ENCODE measurements around the gene IQGAP1. TPM values are rescaled to one million over a fixed set of nuclear protein-coding genes. Genes with fewer than 3 reads are reported as not detected.

The IQGAP1 gene
- total and polyA plus RNA-seq, 4 donors: 9.2 to 50.1 (median 24.5) TPM

- DNase-seq (ENCODE audit: low spot score): no peak
- Histone ChIP-seq H3K9ac (ENCODE audit: low read depth in 1 of 2, low read length in 2 of 2) (no peak overlapping the region), H3K27me3 (ENCODE audit: control insufficient read depth in 4 of 4, insufficient read depth in 4 of 4, low read length in 3 of 4) (no peaks in the 10 kb centered on the region), H3K4me1 (ENCODE audit: control insufficient read depth in 4 of 4, insufficient read depth in 4 of 4, low read length in 3 of 4) (peaks cover 0 to 4% (median 0%) of the 10 kb centered on the region in 4 donors), H3K36me3 (ENCODE audit: control insufficient read depth in 4 of 4, insufficient read depth in 3 of 4, low read depth in 1 of 4, low read length in 3 of 4) (no peaks in the 10 kb centered on the region), H3K9me3 (ENCODE audit: control insufficient read depth in 4 of 4, low read length in 3 of 4) (no peaks in the 10 kb centered on the region), H3K4me3 (ENCODE audit: low read depth in 1 of 3, low read length in 3 of 3) (no peak overlapping the region), H3K27ac (ENCODE audit: low read depth in 1 of 2, low read length in 2 of 2) (no peak overlapping the region)
- WGBS: 74% methylated on average over 2 of the region's 2 CpGs
- TF ChIP-seq YY1 (IDR thresholded peaks at IDR 0.05) (no peak), REST (IDR thresholded peaks at IDR 0.05) (no peak), EGR1 (IDR thresholded peaks at IDR 0.05; ENCODE audit: low read depth in 2 of 2) (no peak), MAX (IDR thresholded peaks at IDR 0.05) (no peak), RXRA (IDR thresholded peaks at IDR 0.05) (no peak), ZBTB33 (IDR thresholded peaks at IDR 0.05) (no peak), HNF4A (conservative IDR thresholded peaks at IDR 0.05) (no peak), CTCF (IDR thresholded peaks at IDR 0.05; ENCODE audit: low read depth, low read length, missing input control) (no peak), NR2F2 (IDR thresholded peaks at IDR 0.05) (no peak), ATF3 (IDR thresholded peaks at IDR 0.05) (no peak), JUND (IDR thresholded peaks at IDR 0.05) (no peak), HNF4G (IDR thresholded peaks at IDR 0.05) (no peak), TAF1 (conservative IDR thresholded peaks at IDR 0.05) (no peak), RAD21 (IDR thresholded peaks at IDR 0.05) (no peak), FOXA1 (IDR thresholded peaks at IDR 0.05) (no peak), GABPA (IDR thresholded peaks at IDR 0.05 in 1 of 2, conservative IDR thresholded peaks at IDR 0.05 in 1 of 2) (no peak), SP1 (IDR thresholded peaks at IDR 0.05) (no peak), FOXA2 (IDR thresholded peaks at IDR 0.05) (no peak)
Observed at GRCh38 chr15:90407871-90408317, 19.9 kb downstream of the IQGAP1 start.

All from liver (tissue), 9 donors.